Astrocyte of the cerebellum (primary cell): Measurements from ENCODE around the gene CDC42BPA.
"Not testable (repeated sequence)": the region's sequence is repeated elsewhere in the genome, so short reads cannot be mapped to it uniquely, and the experiment has no call there.

Experiments used
- DNase-seq: peaks from one replicate; pipeline ENCODE4 v3.0.0-alpha.2; 2011; ENCODE audit warnings: low read depth
- H3K4me3 ChIP-seq: 2 replicates; pipeline ENCODE4 v1.5.1; 2011; ENCODE audit warnings: mild to moderate bottlenecking, low read depth, low read length, moderate library complexity
- CTCF ChIP-seq: IDR thresholded peaks from 2 replicates; pipeline ENCODE4 v1.5.1; 2012; ENCODE audit warnings: low read length, low read depth, moderate library complexity, mild to moderate bottlenecking; ENCODE audit errors: missing control alignments
- in situ Hi-C: cut with HindIII; loops from 2 replicates; pipeline ENCODE4 v1.10.0; 2017; ENCODE audit warnings: low sequenced_read_pairs

CDC42BPA gene

GRCh38 chr1:227155688-227156087, 162.6 kb downstream of the CDC42BPA start:
- no peak for DNase-seq
- no peak overlapping the region for H3K4me3 ChIP-seq
- in situ Hi-C loops = no loop called here
- no peak for TF ChIP-seq CTCF

DNA sequence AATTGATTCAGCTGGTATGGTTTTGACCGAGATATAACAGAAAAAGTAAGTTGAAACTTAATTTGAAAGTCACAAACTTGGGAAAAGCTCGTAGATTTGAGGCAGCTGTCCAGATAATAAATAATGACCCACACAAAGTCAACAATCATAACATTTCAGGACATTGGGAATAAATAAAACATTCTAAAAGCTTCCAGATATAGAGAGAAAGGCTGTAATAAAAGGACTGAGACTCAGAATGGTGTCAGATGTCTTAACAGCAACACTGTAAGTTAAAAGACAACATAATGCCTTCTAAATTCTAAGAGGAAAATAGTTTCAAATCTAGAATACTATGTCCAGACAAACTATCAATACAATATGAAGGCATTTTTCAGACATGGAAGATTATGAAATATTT, 163.3 kb downstream of the CDC42BPA start:
- TF ChIP-seq CTCF = no peak
- H3K4me3 ChIP-seq = no peak overlapping the region
- DNase-seq = no peak
- in situ Hi-C loops = no loop called here

- no peak for TF ChIP-seq CTCF
- in situ Hi-C loops = no loop called here
- H3K4me3 ChIP-seq = no peak overlapping the region
- DNase-seq = no peak
Measured at GRCh38 chr1:227152525-227152924, 165.8 kb downstream of the CDC42BPA start.

DNA sequence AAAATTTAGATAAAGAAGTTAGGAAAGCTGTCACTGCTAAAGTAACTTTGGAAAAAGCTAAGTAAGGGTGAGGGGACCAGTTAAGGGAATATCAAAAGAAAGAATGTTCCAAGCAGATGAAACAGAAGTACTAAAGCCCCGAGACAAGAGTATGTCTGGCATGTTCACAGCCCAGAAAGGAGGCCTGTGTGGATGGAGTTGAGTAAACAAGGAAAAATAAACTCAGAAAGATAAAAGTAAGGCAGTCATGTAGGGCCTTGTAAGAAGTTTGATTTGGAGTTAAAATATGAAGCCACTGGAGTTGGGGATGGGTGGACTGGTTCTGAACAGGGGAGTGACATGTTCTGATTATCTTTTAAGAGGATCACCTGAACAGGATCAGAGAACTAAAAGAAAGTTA, 177.9 kb downstream of the CDC42BPA start:
- TF ChIP-seq CTCF = no peak
- in situ Hi-C loops = no loop called here

GRCh38 chr1:227136210-227136820, 182.0 kb downstream of the CDC42BPA start:
- in situ Hi-C loops = no loop called here
- no peak overlapping the region for H3K4me3 ChIP-seq
- no peak for TF ChIP-seq CTCF
- DNase-seq = no peak

More for the DNA sequence above, 177.9 kb downstream of the CDC42BPA start:
- H3K4me3 ChIP-seq = no peak overlapping the region
- DNase-seq = no peak

DNA sequence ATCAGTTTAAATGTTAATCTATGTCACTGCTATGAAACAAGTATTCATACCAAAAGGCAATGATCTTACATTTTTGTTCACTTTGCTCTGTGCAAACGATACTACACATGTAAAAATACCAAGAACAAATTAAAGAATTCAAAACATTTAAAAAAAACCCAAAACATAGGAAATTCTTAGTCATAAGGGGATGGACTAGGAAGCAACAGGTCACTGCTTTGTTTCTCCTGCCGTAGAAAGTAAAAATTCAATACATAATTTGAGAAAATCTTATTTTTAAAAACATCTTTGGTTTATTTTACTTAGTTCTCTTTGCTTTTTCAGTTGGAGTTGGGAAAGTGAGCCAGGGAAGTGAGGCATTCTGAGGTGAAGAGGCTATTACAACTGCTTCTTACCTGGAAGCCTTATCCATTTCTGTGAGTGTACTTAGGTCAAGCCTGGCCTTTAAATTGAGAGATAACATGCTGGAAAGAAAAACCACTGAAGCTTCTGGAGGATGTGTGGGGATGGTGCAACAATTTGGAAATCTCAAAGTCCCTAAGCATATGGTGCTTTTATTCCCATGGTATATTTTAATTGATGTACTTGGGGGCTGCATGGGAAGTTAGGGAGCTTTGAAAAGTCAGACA, 183.5 kb downstream of the CDC42BPA start:
- no peak for TF ChIP-seq CTCF
- in situ Hi-C loops = no loop called here
- no peak for DNase-seq
- H3K4me3 ChIP-seq = no peak overlapping the region

DNA sequence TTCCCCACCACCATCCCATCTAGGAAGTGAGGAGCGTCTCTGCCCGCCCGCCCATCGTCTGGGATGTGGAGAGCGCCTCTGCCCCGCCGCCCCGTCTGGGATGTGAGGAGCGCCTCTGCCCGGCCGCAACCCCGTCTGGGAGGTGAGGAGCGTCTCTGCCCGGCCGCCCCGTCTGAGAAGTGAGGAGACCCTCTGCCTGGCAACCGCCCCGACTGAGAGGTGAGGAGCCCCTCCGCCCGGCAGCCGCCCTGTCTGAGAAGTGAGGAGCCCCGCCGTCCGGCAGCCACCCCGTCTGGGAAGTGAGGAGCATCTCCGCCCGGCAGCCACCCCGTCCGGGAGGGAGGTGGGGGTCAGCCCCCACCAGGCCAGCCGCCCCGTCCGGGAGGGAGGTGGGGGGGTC, 185.6 kb downstream of the CDC42BPA start:
- in situ Hi-C loops, DNase-seq, H3K4me3 ChIP-seq: not testable (repeated sequence)
